Ishikawa (cell line): ENCODE results near the gene STX3.

Source experiments
- CEBPB ChIP-seq: IDR thresholded peaks from 2 replicates; pipeline ENCODE4 v1.6.1; 2012
- CREB1 ChIP-seq: IDR thresholded peaks from 2 replicates; pipeline ENCODE4 v1.6.1; 2012; ENCODE audit warnings: low read depth
- EGR1 ChIP-seq: IDR thresholded peaks from 2 replicates; pipeline ENCODE4 v1.6.1; 2012
- EP300 ChIP-seq: IDR thresholded peaks from 2 replicates; pipeline ENCODE4 v1.6.1; 2012; ENCODE audit warnings: borderline replicate concordance
- FOXM1 ChIP-seq: IDR thresholded peaks from 2 replicates; pipeline ENCODE4 v1.6.1; 2012; ENCODE audit warnings: low read depth, borderline replicate concordance
- NFIC ChIP-seq: IDR thresholded peaks from 2 replicates; pipeline ENCODE4 v1.6.1; 2012
- RAD21 ChIP-seq: IDR thresholded peaks from 2 replicates; pipeline ENCODE4 v1.6.1; 2012; ENCODE audit warnings: low read depth
- TAF1 ChIP-seq: IDR thresholded peaks from 2 replicates; pipeline ENCODE4 v1.6.1; 2012; ENCODE audit warnings: low read depth, mild to moderate bottlenecking
- TCF12 ChIP-seq: IDR thresholded peaks from 2 replicates; pipeline ENCODE4 v1.6.1; 2012; ENCODE audit warnings: low read depth
- TEAD4 ChIP-seq: IDR thresholded peaks from 2 replicates; pipeline ENCODE4 v1.6.1; 2012
- YY1 ChIP-seq: IDR thresholded peaks from 2 replicates; pipeline ENCODE4 v1.6.1; 2012; ENCODE audit warnings: low read depth
- ZBTB7A ChIP-seq: IDR thresholded peaks from 2 replicates; pipeline ENCODE4 v1.6.1; 2012; ENCODE audit warnings: low read depth
- TF ChIP-seq, protein P1 (sequence below): IDR thresholded peaks from 2 replicates; pipeline ENCODE4 v1.6.1; 2012
- TF ChIP-seq, protein P2 (sequence below): IDR thresholded peaks from 2 replicates; pipeline ENCODE4 v1.6.1; 2012
- TF ChIP-seq, protein P3 (sequence below): IDR thresholded peaks from 2 replicates; pipeline ENCODE4 v1.6.1; 2012; ENCODE audit warnings: low read depth, mild to moderate bottlenecking

Gene STX3

DNA sequence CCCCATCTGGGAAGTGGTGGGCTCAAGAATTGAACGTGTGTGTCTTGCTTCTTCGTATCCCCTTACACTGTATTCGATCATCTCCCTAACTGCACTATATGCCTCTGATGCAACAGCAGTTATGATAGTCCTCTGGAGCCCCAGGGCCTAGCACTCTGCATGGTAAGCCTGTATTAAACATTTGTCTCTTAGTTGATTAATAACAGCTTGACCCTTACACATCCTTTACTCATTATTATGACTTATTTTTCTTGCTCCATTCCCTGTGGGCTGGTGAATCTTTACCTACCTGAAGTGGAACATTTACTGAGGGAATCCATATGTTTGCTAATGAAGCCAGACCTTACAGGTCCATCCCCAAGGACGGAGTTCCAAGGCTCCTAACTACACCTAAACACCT is 5.6 kb downstream of the STX3 start:
- TF ChIP-seq TCF12 (no peak), YY1 (no peak), NFIC (no peak), EP300 (no peak), TAF1 (no peak), FOXM1 (no peak), ZBTB7A (no peak), CREB1 (no peak), TEAD4 (no peak), EGR1 (no peak)
- TF ChIP-seq, protein P1, sequence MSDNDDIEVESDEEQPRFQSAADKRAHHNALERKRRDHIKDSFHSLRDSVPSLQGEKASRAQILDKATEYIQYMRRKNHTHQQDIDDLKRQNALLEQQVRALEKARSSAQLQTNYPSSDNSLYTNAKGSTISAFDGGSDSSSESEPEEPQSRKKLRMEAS: no peak
- TF ChIP-seq, protein P2, sequence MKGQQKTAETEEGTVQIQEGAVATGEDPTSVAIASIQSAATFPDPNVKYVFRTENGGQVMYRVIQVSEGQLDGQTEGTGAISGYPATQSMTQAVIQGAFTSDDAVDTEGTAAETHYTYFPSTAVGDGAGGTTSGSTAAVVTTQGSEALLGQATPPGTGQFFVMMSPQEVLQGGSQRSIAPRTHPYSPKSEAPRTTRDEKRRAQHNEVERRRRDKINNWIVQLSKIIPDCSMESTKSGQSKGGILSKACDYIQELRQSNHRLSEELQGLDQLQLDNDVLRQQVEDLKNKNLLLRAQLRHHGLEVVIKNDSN: no peak
- TF ChIP-seq, protein P3, sequence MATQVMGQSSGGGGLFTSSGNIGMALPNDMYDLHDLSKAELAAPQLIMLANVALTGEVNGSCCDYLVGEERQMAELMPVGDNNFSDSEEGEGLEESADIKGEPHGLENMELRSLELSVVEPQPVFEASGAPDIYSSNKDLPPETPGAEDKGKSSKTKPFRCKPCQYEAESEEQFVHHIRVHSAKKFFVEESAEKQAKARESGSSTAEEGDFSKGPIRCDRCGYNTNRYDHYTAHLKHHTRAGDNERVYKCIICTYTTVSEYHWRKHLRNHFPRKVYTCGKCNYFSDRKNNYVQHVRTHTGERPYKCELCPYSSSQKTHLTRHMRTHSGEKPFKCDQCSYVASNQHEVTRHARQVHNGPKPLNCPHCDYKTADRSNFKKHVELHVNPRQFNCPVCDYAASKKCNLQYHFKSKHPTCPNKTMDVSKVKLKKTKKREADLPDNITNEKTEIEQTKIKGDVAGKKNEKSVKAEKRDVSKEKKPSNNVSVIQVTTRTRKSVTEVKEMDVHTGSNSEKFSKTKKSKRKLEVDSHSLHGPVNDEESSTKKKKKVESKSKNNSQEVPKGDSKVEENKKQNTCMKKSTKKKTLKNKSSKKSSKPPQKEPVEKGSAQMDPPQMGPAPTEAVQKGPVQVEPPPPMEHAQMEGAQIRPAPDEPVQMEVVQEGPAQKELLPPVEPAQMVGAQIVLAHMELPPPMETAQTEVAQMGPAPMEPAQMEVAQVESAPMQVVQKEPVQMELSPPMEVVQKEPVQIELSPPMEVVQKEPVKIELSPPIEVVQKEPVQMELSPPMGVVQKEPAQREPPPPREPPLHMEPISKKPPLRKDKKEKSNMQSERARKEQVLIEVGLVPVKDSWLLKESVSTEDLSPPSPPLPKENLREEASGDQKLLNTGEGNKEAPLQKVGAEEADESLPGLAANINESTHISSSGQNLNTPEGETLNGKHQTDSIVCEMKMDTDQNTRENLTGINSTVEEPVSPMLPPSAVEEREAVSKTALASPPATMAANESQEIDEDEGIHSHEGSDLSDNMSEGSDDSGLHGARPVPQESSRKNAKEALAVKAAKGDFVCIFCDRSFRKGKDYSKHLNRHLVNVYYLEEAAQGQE: no peak

DNA sequence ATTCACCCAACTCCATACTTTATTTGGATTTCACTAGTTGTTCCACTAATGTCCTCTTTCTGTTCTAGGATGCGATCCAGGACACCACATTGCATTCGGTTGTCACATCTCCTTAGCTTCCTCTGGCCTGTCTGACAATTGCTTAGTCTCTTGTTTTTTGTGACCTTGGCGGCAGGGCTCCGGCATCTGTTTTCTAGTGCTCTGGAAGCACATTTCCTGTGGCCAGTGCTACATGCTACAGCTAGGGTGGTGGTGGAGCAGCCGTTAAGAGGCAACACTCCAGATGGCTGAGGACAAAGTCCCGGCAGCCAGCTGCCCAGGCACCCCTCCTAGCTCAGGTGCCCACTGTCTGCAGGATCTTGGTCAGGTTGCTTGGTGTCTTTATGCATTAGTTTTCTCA is 6.8 kb downstream of the STX3 start:
- TF ChIP-seq YY1 (no peak), CEBPB (no peak), NFIC (no peak), TEAD4 (no peak), ZBTB7A (no peak), EGR1 (no peak), TAF1 (no peak), RAD21 (no peak)
- TF ChIP-seq, protein P1: no peak
- TF ChIP-seq, protein P3: no peak
- TF ChIP-seq, protein P2: no peak

DNA sequence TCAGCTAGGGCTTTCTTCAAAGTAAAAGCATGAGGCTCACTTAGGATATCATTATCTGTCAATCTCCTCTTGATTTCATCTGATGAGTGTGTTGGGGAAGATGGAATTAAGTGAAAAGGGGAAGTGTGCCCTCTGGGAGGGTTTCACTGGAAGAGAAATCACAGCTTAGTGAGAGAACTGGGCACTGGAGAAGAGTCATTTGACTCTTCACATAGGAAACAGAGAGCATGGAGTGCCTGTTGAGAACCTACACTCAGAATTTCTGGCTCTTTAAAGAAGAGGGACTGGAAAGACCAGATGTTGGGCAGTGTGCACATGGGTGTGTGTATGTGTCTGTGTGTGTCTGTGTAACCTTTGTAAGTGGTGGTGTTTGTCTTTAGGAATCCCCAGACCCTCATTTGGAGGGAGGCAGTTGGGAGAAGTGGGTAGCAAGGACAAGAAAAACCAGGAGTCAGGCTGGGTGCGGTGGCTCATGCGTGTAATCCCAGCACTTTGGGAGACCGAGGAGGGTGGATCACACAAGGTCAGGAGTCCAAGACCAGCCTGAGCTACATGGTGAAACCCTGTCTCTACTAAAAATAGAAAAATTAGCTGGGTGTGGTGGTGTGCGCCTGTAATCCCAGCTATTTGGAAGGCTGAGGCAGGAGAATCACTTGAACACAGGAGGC is 10.0 kb downstream of the STX3 start:
- TF ChIP-seq TCF12 (no peak), EP300 (no peak), NFIC (no peak), TEAD4 (no peak), YY1 (no peak), ZBTB7A (no peak), TAF1 (no peak), RAD21 (no peak), FOXM1 (no peak), CEBPB (no peak)
- TF ChIP-seq, protein P1: no peak

DNA sequence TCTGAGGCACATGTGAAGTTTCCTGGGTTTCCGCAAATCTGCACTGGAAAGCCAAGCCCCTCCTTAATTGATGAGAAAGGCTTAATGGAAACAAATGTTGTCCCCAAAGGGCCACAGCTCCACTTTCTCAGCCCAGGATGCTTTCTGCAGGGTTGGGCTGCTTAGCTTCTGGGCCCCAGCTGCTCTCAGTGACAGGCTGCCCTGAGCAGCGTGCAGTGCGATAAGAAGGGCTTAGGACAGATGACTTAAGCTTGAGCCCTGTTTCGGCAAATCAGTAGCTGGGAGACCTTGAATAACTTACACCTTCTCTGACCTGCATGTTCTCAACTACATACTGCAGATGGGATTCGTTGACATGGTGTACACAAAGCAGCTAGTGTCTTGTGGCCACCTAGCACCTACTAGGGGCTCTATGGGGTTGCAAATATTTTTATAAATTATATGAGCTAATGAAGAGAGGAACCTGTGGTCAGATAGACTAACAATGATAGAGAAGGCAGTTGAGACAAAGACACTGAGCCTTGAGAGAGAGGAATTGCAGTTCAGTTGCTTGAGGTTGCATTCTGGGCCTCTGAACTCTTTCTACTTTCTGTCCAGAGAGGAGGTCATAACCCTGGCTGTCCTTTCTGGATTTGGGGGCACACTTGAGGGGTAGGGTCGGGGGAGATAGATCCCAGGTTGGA is 11.5 kb downstream of the STX3 start:
- no peak for TF ChIP-seq RAD21
- TF ChIP-seq FOXM1: no peak
- TF ChIP-seq TCF12: no peak
- TF ChIP-seq, protein P3: no peak
- no peak for TF ChIP-seq NFIC
- no peak for TF ChIP-seq CEBPB
- TF ChIP-seq CREB1: no peak
- TF ChIP-seq, protein P2: no peak
- no peak for TF ChIP-seq ZBTB7A
- TF ChIP-seq, protein P1: no peak
- TF ChIP-seq YY1: no peak
- no peak for TF ChIP-seq EGR1
- TF ChIP-seq TAF1: no peak
- TF ChIP-seq TEAD4: no peak
- TF ChIP-seq EP300: no peak
